GM12878 (cell line): ENCODE measurements around the gene C3. TPM values are rescaled to one million over a fixed set of nuclear protein-coding genes. Genes with fewer than 3 reads are reported as not detected.
A peak's percentile ranks its signal among the peaks of the same experiment; 100 is the strongest.

Experiments
- ATAC-seq: fragments of 200-7000 bp; cut with Tn5 transposase; 3 replicates; pipeline ENCODE4 v1.9.1; 2020; ENCODE audit warnings: mild to moderate bottlenecking, moderate library complexity
- BruUV-seq: library from RNA; stranded (reverse); fragments of 400-500 nt; replicated peaks from 2 replicates; lab custom pipeline; 2021; lab: Mats Ljungman, UMichigan
- CTCF ChIA-PET: fragments of 300-600 bp; sonication (Branson Sonifier 250); formaldehyde crosslinking; extraction: SDS; loops from one replicate; lab custom pipeline; 2021; ENCODE audit warnings: inconsistent platforms; lab: Yijun Ruan, JAX
- POLR2A ChIA-PET: fragments of 350-600 bp; formaldehyde crosslinking; extraction: SDS; loops from one replicate; lab custom pipeline; 2021; ENCODE audit warnings: inconsistent platforms; lab: Charles Lee
- RAD21 ChIA-PET: fragments of 300-600 bp; sonication (Branson Sonifier 250); formaldehyde crosslinking; loops from one replicate; lab custom pipeline; 2023; ENCODE audit warnings: antibody characterized with exemption; ENCODE audit not compliant: unreplicated experiment; lab: Charles Lee
- SMC1A ChIA-PET: fragments of 300-600 bp; sonication (Branson Sonifier 250); formaldehyde crosslinking; loops from one replicate; lab custom pipeline; 2023; ENCODE audit not compliant: unreplicated experiment, uncharacterized antibody; lab: Charles Lee
- DNase-seq: peaks from one replicate; pipeline ENCODE4 v3.0.0-alpha.2; 2011; ENCODE audit warnings: low read depth, low spot score
- FAIRE-seq: peaks from 3 replicates; lab custom pipeline; 2011; peaks lifted over from hg19 to GRCh38; lab: Jason Lieb, UNC
- H2AFZ ChIP-seq: 2 replicates; pipeline ENCODE4 v1.6.0; 2011; ENCODE audit warnings: low read depth, low read length, control low read depth; ENCODE audit not compliant: control insufficient read depth
- H3K27ac ChIP-seq: 2 replicates; pipeline ENCODE4 v1.5.1; 2011; ENCODE audit warnings: control low read depth; ENCODE audit not compliant: control insufficient read depth, insufficient read depth
- H3K27me3 ChIP-seq, 2 experiments: replicated peaks in 1 of 2; 2 replicates each; pipeline versions ENCODE4 v1.6.0 to v1.6.1; 2011; ENCODE audit warnings: low read length in 1 of 2; ENCODE audit not compliant: control insufficient read depth in 2 of 2, insufficient read depth in 2 of 2
- H3K36me3 ChIP-seq, 2 experiments: 2 replicates each; pipeline ENCODE4 v1.5.1; 2011; ENCODE audit warnings: low read length in 1 of 2; ENCODE audit not compliant: control insufficient read depth in 2 of 2, insufficient read depth in 2 of 2
- H3K4me1 ChIP-seq: 2 replicates; pipeline ENCODE4 v1.6.1; 2011; ENCODE audit warnings: mild to moderate bottlenecking, low read length, moderate library complexity, mixed read lengths; ENCODE audit not compliant: control insufficient read depth, insufficient read depth
- H3K4me2 ChIP-seq: 2 replicates; pipeline ENCODE4 v1.6.0; 2011; ENCODE audit warnings: control low read depth; ENCODE audit not compliant: control insufficient read depth, insufficient read depth
- H3K4me3 ChIP-seq: fragments of 200-600 bp; sonication (generic); 2 replicates; pipeline ENCODE4 v1.5.1; 2016
- H3K79me2 ChIP-seq: 2 replicates; pipeline ENCODE4 v1.6.0; 2011; ENCODE audit warnings: low read length; ENCODE audit not compliant: control insufficient read depth, insufficient read depth
- H3K9ac ChIP-seq: 2 replicates; pipeline ENCODE4 v1.8.0; 2011; ENCODE audit warnings: low read length, control low read depth, mixed read lengths; ENCODE audit not compliant: control insufficient read depth, insufficient read depth
- H3K9me3 ChIP-seq: replicated peaks from 3 replicates; pipeline ENCODE4 v1.5.1; 2011; ENCODE audit warnings: mild to moderate bottlenecking, low read length; ENCODE audit not compliant: control insufficient read depth, insufficient read depth
- H4K20me1 ChIP-seq: 2 replicates; pipeline ENCODE4 v1.6.0; 2011; ENCODE audit not compliant: control insufficient read depth, insufficient read depth
- HDAC6 ChIP-seq: fragments of 200-600 bp; sonication (generic); IDR thresholded peaks from one replicate; pipeline ENCODE4 v1.8.0; 2017; ENCODE audit warnings: antibody characterized with exemption; ENCODE audit not compliant: unreplicated experiment
- NFIC ChIP-seq: IDR thresholded peaks from 2 replicates; pipeline ENCODE4 v1.6.1; 2012; ENCODE audit warnings: low read depth, mild to moderate bottlenecking, inconsistent platforms, low read length, moderate library complexity
- SPI1 ChIP-seq: IDR thresholded peaks from 2 replicates; pipeline ENCODE4 v1.6.1; 2011; ENCODE audit warnings: low read depth, mild to moderate bottlenecking, low read length, moderate library complexity, borderline replicate concordance; ENCODE audit not compliant: insufficient read depth
- ZBTB33 ChIP-seq: fragments of 450-650 bp; IDR thresholded peaks from 2 replicates; pipeline ENCODE4 v1.6.1; 2017; ENCODE audit warnings: mild to moderate bottlenecking
- ZSCAN29 ChIP-seq: fragments of 450-650 bp; IDR thresholded peaks from 2 replicates; pipeline ENCODE4 v1.6.1; 2017; ENCODE audit warnings: mild to moderate bottlenecking, moderate library complexity
- WGBS: methylation state at CpG from one replicate; pipeline ENCODE4 v1.1.6; 2016; ENCODE audit warnings: low lambda C conversion rate; ENCODE audit not compliant: insufficient replicate concordance, insufficient coverage; ENCODE audit errors: missing lambda C conversion rate; 5-methylcytosine and 5-hydroxymethylcytosine counted together
- in situ Hi-C: fragments of 300-500 bp; cut with MboI; formaldehyde crosslinking; loops from 9 replicates; pipeline ENCODE4 v1.14.3; 2018; ENCODE audit warnings: mixed read lengths
- intact Hi-C: fragments of 100-400 bp; cut with micrococcal nuclease; formaldehyde crosslinking; loops from one replicate; pipeline ENCODE4 v1.14.2; 2022; ENCODE audit not compliant: unreplicated experiment
- polyA plus RNA-seq, 11 experiments: library from polyadenylated mRNA; depleted of rRNA in 4 of 11; unstranded in 6 of 11; stranded (reverse) in 5 of 11; fragments of >200 nt; fragmentation: Nextera tagmentation in 4 of 11; fragmentation: Illumina TruSeq in 1 of 11; extraction: Ambion mirVana in 4 of 11; extraction: Trizol in 1 of 11; gene quantifications; 1 replicate in 1 of 11; 2 replicates in 10 of 11; pipeline versions ENCODE4 v1.2.1 to v1.2.3, GENCODE V29; 2011 to 2016; ENCODE audit warnings: inconsistent platforms in 2 of 11, missing spikeins in 2 of 11, low read depth in 1 of 11
- total RNA-seq, 4 experiments: library from RNA; depleted of rRNA in 3 of 4; stranded (reverse); fragments of >200 nt in 3 of 4; fragmentation: Illumina TruSeq in 1 of 4; extraction: Trizol in 1 of 4; gene quantifications; 2 replicates each; pipeline versions ENCODE4 v1.2.1 to v1.2.3, GENCODE V29; 2013 to 2021
- TF ChIP-seq, protein P1 (sequence below): fragments of 450-650 bp; IDR thresholded peaks from 2 replicates; pipeline ENCODE4 v1.6.1; 2016; ENCODE audit warnings: mild to moderate bottlenecking
- TF ChIP-seq, protein P2 (sequence below): fragments of 450-650 bp; IDR thresholded peaks from 2 replicates; pipeline ENCODE4 v1.6.1; 2017; ENCODE audit warnings: borderline replicate concordance
- TF ChIP-seq, protein P3 (sequence below): IDR thresholded peaks from 2 replicates; pipeline ENCODE4 v1.6.1; 2011; ENCODE audit warnings: borderline replicate concordance, low read depth, mild to moderate bottlenecking, moderate library complexity, mixed read lengths, low read length; ENCODE audit not compliant: insufficient read depth; ENCODE audit errors: extremely low read length

C3 gene
- total and polyA plus RNA-seq, 10 of the 15 experiments (the other 5 are each of a cell fraction or from before 2014, with no cell fraction given), result 0.20 to 6.7 (median 0.72) TPM

- no peak overlapping the region for H3K27ac ChIP-seq
- no peak overlapping the region for H3K9ac ChIP-seq
- H3K27me3 ChIP-seq, result no peaks in the 10 kb centered on the region
- peaks cover 44% of the 10 kb centered on the region for H3K4me1 ChIP-seq
- no peak overlapping the region for H2AFZ ChIP-seq
- SMC1A ChIA-PET, result interaction anchor here (0.7 to 1.6 kb wide), 4 partner anchors 11 to 83 kb away, joined by 3 to 5 read pairs (median 3); no protein-coding TSS in a partner anchor
- BruUV-seq, result no TSS peak
- in situ Hi-C loops, result no loop called here
- POLR2A ChIA-PET, result interaction anchor here (0.6 to 1.2 kb wide), 2 partner anchors 78 to 138 kb away, joined by 3 to 4 read pairs; no protein-coding TSS in a partner anchor
- 55% methylated on average over 15 of the region's 15 CpGs for WGBS
- H4K20me1 ChIP-seq, result no peaks in the 10 kb centered on the region
- H3K4me2 ChIP-seq, result no peak overlapping the region
- DNase-seq (no peak), FAIRE-seq (no peak)
- CTCF ChIA-PET, result interaction anchor here (0.9 to 1.7 kb wide), 5 partner anchors 12 to 139 kb away, joined by 3 to 6 read pairs (median 4); partner anchors contain the start of gene GPR108
- no peak for TF ChIP-seq ZSCAN29
- TF ChIP-seq HDAC6, result no peak
- TF ChIP-seq, all 136 proteins: peak for 0
- Histone ChIP-seq H3K79me2 (no peaks in the 10 kb centered on the region), H3K9me3 (no peaks in the 10 kb centered on the region), H3K4me3 (no peak overlapping the region), H3K36me3 (no peaks in the 10 kb centered on the region)
- ATAC-seq, result no peak
- intact Hi-C loops, result no loop called here
- RAD21 ChIA-PET, result no interaction called here
Measured at GRCh38 chr19:6724631-6725492, 4.4 kb upstream of the C3 start.

DNA sequence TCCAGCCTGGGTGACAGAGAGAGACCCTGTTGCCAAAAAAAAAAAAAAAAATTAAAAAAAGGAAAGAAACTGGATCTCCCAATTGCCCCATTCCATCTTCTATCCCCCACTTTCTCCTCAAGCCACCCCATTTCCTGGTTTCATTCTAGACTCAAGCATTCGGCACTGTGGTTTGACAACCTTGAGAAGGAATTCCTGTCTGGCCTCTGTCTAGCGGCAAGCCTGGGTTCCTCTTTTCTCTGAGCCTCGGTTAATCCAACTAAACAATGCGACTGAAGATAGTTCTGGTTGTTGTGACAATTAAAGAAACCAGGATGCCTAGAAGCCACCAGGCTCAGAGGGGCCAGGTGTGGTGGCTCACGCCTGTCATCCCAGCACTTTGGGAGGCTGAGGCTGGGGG is 3.3 kb upstream of the C3 start:
- FAIRE-seq (no peak), DNase-seq (no peak), ATAC-seq (no peak)
- no peak overlapping the region for H3K9ac ChIP-seq
- in situ Hi-C loops (no loop called here), intact Hi-C loops (no loop called here)
- H3K4me3 ChIP-seq, result no peak overlapping the region
- no TSS peak for BruUV-seq
- WGBS, result 32% methylated on average over 5 of the region's 5 CpGs
- ChIA-PET POLR2A (interaction anchor here (0.6 to 0.7 kb wide), 5 partner anchors 77 to 188 kb away, joined by 3 to 8 read pairs (median 4); no protein-coding TSS in a partner anchor), SMC1A (no interaction called here), RAD21 (no interaction called here), CTCF (interaction anchor here (1.2 kb wide), 1 partner anchor 15 kb away, joined by 4 read pairs; no protein-coding TSS in a partner anchor)
- TF ChIP-seq, protein P1, sequence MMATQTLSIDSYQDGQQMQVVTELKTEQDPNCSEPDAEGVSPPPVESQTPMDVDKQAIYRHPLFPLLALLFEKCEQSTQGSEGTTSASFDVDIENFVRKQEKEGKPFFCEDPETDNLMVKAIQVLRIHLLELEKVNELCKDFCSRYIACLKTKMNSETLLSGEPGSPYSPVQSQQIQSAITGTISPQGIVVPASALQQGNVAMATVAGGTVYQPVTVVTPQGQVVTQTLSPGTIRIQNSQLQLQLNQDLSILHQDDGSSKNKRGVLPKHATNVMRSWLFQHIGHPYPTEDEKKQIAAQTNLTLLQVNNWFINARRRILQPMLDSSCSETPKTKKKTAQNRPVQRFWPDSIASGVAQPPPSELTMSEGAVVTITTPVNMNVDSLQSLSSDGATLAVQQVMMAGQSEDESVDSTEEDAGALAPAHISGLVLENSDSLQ, result no peak
- TF ChIP-seq, protein P2, sequence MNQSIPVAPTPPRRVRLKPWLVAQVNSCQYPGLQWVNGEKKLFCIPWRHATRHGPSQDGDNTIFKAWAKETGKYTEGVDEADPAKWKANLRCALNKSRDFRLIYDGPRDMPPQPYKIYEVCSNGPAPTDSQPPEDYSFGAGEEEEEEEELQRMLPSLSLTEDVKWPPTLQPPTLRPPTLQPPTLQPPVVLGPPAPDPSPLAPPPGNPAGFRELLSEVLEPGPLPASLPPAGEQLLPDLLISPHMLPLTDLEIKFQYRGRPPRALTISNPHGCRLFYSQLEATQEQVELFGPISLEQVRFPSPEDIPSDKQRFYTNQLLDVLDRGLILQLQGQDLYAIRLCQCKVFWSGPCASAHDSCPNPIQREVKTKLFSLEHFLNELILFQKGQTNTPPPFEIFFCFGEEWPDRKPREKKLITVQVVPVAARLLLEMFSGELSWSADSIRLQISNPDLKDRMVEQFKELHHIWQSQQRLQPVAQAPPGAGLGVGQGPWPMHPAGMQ, result no peak
- TF ChIP-seq, protein P3, sequence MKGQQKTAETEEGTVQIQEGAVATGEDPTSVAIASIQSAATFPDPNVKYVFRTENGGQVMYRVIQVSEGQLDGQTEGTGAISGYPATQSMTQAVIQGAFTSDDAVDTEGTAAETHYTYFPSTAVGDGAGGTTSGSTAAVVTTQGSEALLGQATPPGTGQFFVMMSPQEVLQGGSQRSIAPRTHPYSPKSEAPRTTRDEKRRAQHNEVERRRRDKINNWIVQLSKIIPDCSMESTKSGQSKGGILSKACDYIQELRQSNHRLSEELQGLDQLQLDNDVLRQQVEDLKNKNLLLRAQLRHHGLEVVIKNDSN, result no peak
- no peak for TF ChIP-seq NFIC
- peak; percentile 83; the same call in 1 of the 2 replicates for TF ChIP-seq SPI1
- no peak for TF ChIP-seq ZBTB33
- H3K27ac ChIP-seq, result 0 out of 2 replicates have a peak overlapping the region, but pooled peaks have one; percentile 18
- no peak overlapping the region for H2AFZ ChIP-seq
- no peaks in the 10 kb centered on the region for H3K9me3 ChIP-seq
- H4K20me1 ChIP-seq, result no peaks in the 10 kb centered on the region
- H3K36me3 ChIP-seq, result no peaks in the 10 kb centered on the region
- no peaks in the 10 kb centered on the region for H3K27me3 ChIP-seq
- peaks cover 40% of the 10 kb centered on the region for H3K4me1 ChIP-seq
- H3K4me2 ChIP-seq, result no peak overlapping the region
- no peaks in the 10 kb centered on the region for H3K79me2 ChIP-seq
